Subcutaneous abdominal adipose tissue (tissue), 5 donors: ENCODE measurements around the gene MNT.

Experiments
- H3K27ac ChIP-seq: one replicate; pipeline ENCODE4 v1.7.0; 2013; ENCODE audit warnings: low read depth, mild to moderate bottlenecking, inconsistent platforms, low read length, moderate library complexity
- H3K27me3 ChIP-seq, 5 donors: one replicate each; pipeline ENCODE4 v1.7.0; 2013; ENCODE audit warnings: low read length in 5 of 5, inconsistent platforms in 1 of 5; ENCODE audit not compliant: control insufficient read depth in 5 of 5, insufficient read depth in 4 of 5
- H3K36me3 ChIP-seq, 5 donors: one replicate each; pipeline ENCODE4 v1.7.0; 2013; ENCODE audit warnings: low read length in 5 of 5; ENCODE audit not compliant: control insufficient read depth in 5 of 5, insufficient read depth in 5 of 5
- H3K4me1 ChIP-seq, 5 donors: one replicate each; pipeline ENCODE4 v1.7.0; 2013; ENCODE audit warnings: low read length in 5 of 5, mild to moderate bottlenecking in 3 of 5, moderate library complexity in 1 of 5; ENCODE audit not compliant: control insufficient read depth in 5 of 5, insufficient read depth in 5 of 5
- H3K4me3 ChIP-seq, 5 donors: one replicate each; pipeline ENCODE4 v1.7.0; 2013; ENCODE audit warnings: low read length in 5 of 5, low read depth in 1 of 5
- H3K9ac ChIP-seq, 5 donors: one replicate each; pipeline ENCODE4 v1.7.0; 2013; ENCODE audit warnings: low read length in 5 of 5, mild to moderate bottlenecking in 4 of 5, moderate library complexity in 3 of 5
- H3K9me3 ChIP-seq, 5 donors: one replicate each; pipeline ENCODE4 v1.7.0; 2013; ENCODE audit warnings: low read length in 5 of 5; ENCODE audit not compliant: control insufficient read depth in 5 of 5
- donor health status: healthy.
- donor health status: healthy.
- donor health status: healthy.
- donor health status: healthy.
- donor health status: healthy.

MNT gene

GRCh38 chr17:2436316-2436905 lies 35.6 kb upstream of the MNT start:
- no peaks in the 10 kb centered on the region for H3K27me3 ChIP-seq
- H3K9me3 ChIP-seq = no peaks in the 10 kb centered on the region
- H3K27ac ChIP-seq = no peak overlapping the region
- peaks cover 2 to 59% (median 50%) of the 10 kb centered on the region in 5 donors for H3K36me3 ChIP-seq
- no peak overlapping the region for H3K9ac ChIP-seq
- no peak overlapping the region for H3K4me3 ChIP-seq
- peaks cover 0 to 4% (median 0%) of the 10 kb centered on the region in 5 donors for H3K4me1 ChIP-seq

- H3K36me3 ChIP-seq = peaks cover 2 to 54% (median 49%) of the 10 kb centered on the region in 5 donors
Observed at GRCh38 chr17:2435862-2436261, 35.0 kb upstream of the MNT start.

GRCh38 chr17:2435181-2435741 lies 34.4 kb upstream of the MNT start:
- no peaks in the 10 kb centered on the region for H3K27me3 ChIP-seq
- no peak overlapping the region for H3K9ac ChIP-seq
- no peak overlapping the region for H3K27ac ChIP-seq
- peaks cover 0 to 4% (median 0%) of the 10 kb centered on the region in 5 donors for H3K4me1 ChIP-seq
- no peak overlapping the region for H3K4me3 ChIP-seq
- no peaks in the 10 kb centered on the region for H3K9me3 ChIP-seq
- H3K36me3 ChIP-seq = peaks cover 2 to 54% (median 49%) of the 10 kb centered on the region in 5 donors

More at GRCh38 chr17:2435862-2436261, 35.0 kb upstream of the MNT start:
- Histone ChIP-seq H3K27me3 (no peaks in the 10 kb centered on the region), H3K27ac (no peak overlapping the region), H3K4me1 (peaks cover 0 to 4% (median 0%) of the 10 kb centered on the region in 5 donors), H3K4me3 (no peak overlapping the region), H3K9ac (no peak overlapping the region), H3K9me3 (no peaks in the 10 kb centered on the region)

GRCh38 chr17:2433696-2434095 lies 32.8 kb upstream of the MNT start:
- Histone ChIP-seq H3K27ac (no peak overlapping the region), H3K9me3 (no peaks in the 10 kb centered on the region), H3K9ac (no peak overlapping the region), H3K4me3 (no peak overlapping the region), H3K36me3 (peaks cover 2 to 45% (median 44%) of the 10 kb centered on the region in 5 donors), H3K27me3 (no peaks in the 10 kb centered on the region), H3K4me1 (peaks cover 0 to 4% (median 0%) of the 10 kb centered on the region in 5 donors)

- Histone ChIP-seq H3K27ac (no peak overlapping the region), H3K9ac (no peak overlapping the region), H3K27me3 (no peaks in the 10 kb centered on the region), H3K9me3 (no peaks in the 10 kb centered on the region), H3K4me1 (no peaks in the 10 kb centered on the region), H3K36me3 (peaks cover 1 to 12% (median 4%) of the 10 kb centered on the region in 5 donors), H3K4me3 (no peak overlapping the region)
Observed at GRCh38 chr17:2427910-2428309, 27.1 kb upstream of the MNT start.

- no peak overlapping the region for H3K27ac ChIP-seq
- no peaks in the 10 kb centered on the region for H3K4me1 ChIP-seq
- H3K36me3 ChIP-seq = peaks cover 0 to 7% (median 0%) of the 10 kb centered on the region in 5 donors
- H3K9me3 ChIP-seq = no peaks in the 10 kb centered on the region
- no peak overlapping the region for H3K4me3 ChIP-seq
- no peaks in the 10 kb centered on the region for H3K27me3 ChIP-seq
- H3K9ac ChIP-seq = no peak overlapping the region
Observed at GRCh38 chr17:2427215-2427614, 26.4 kb upstream of the MNT start.

- H3K9me3 ChIP-seq = no peaks in the 10 kb centered on the region
- H3K27me3 ChIP-seq = no peaks in the 10 kb centered on the region
- H3K4me1 ChIP-seq = peaks cover 0 to 19% (median 15%) of the 10 kb centered on the region in 5 donors
- H3K9ac ChIP-seq = no peak overlapping the region
- no peak overlapping the region for H3K4me3 ChIP-seq
- peaks cover 0 to 35% (median 24%) of the 10 kb centered on the region in 5 donors for H3K36me3 ChIP-seq
- H3K27ac ChIP-seq = no peak overlapping the region
Observed at GRCh38 chr17:2423271-2423670, 22.4 kb upstream of the MNT start.

GRCh38 chr17:2421315-2422147 lies 20.7 kb upstream of the MNT start:
- Histone ChIP-seq H3K4me1 (peaks cover 0 to 21% (median 18%) of the 10 kb centered on the region in 5 donors), H3K27me3 (no peaks in the 10 kb centered on the region), H3K36me3 (peaks cover 0 to 35% (median 24%) of the 10 kb centered on the region in 5 donors), H3K9me3 (no peaks in the 10 kb centered on the region), H3K27ac (no peak overlapping the region), H3K9ac (no peak overlapping the region), H3K4me3 (no peak overlapping the region)

GRCh38 chr17:2420176-2420575 lies 19.3 kb upstream of the MNT start:
- Histone ChIP-seq H3K27me3 (no peaks in the 10 kb centered on the region), H3K4me1 (peaks cover 2 to 29% (median 24%) of the 10 kb centered on the region in 5 donors), H3K9me3 (no peaks in the 10 kb centered on the region), H3K9ac (no peak overlapping the region), H3K27ac (no peak overlapping the region), H3K4me3 (no peak overlapping the region), H3K36me3 (peaks cover 0 to 35% (median 25%) of the 10 kb centered on the region in 5 donors)

GRCh38 chr17:2419486-2419885 lies 18.6 kb upstream of the MNT start:
- Histone ChIP-seq H3K4me3 (no peak overlapping the region), H3K9me3 (no peaks in the 10 kb centered on the region), H3K27me3 (no peaks in the 10 kb centered on the region), H3K4me1 (peaks cover 2 to 29% (median 25%) of the 10 kb centered on the region in 5 donors), H3K36me3 (peaks cover 0 to 35% (median 27%) of the 10 kb centered on the region in 5 donors), H3K27ac (no peak overlapping the region), H3K9ac (no peak overlapping the region)
